Measurements from ENCODE around the gene SYNJ2.
A peak's percentile ranks its signal among the peaks of the same experiment; 100 is the strongest.

The SYNJ2 gene

GRCh38 chr6:158113802-158114201, 132.1 kb downstream of the SYNJ2 start:
- no peak for TF ChIP-seq CTCF (IDR thresholded peaks at IDR 0.05; ENCODE audit: borderline replicate concordance, extremely low read depth, low read length, poor library complexity, severe bottlenecking)
- no peak for TF ChIP-seq EZH2 (IDR thresholded peaks at IDR 0.05; ENCODE audit: borderline replicate concordance, low read depth, low read length, severe bottlenecking)
- H4K20me1 ChIP-seq (ENCODE audit: insufficient read depth, low read length): no peaks in the 10 kb centered on the region
- H3K9ac ChIP-seq (ENCODE audit: low read depth, low read length): no peak overlapping the region
- no peak overlapping the region for H3K4me3 ChIP-seq (ENCODE audit: low read depth in 1 of 2, low read length in 2 of 2)
- no peaks in the 10 kb centered on the region for H3K4me1 ChIP-seq (ENCODE audit: insufficient read depth, low read length)
- H3K27ac ChIP-seq (ENCODE audit: low read length): no peak overlapping the region
- H2AFZ ChIP-seq (ENCODE audit: low read depth, low read length): no peak overlapping the region
- H3K36me3 ChIP-seq (ENCODE audit: insufficient read depth, low read length): peaks cover 47% of the 10 kb centered on the region
- no peak overlapping the region for H3K4me2 ChIP-seq (ENCODE audit: insufficient read depth, low read length)
- no peaks in the 10 kb centered on the region for H3K9me3 ChIP-seq (ENCODE audit: insufficient read depth, low read length, severe bottlenecking)
- no peaks in the 10 kb centered on the region for H3K27me3 ChIP-seq (ENCODE audit: insufficient read depth, low read length, poor library complexity)
- H3K79me2 ChIP-seq (ENCODE audit: insufficient read depth, low read length): no peaks in the 10 kb centered on the region
- ATAC-seq (ENCODE audit: insufficient read depth, low read depth): peak; percentile 53; the same call in 2 of the 3 replicates
- DNase-seq: no peak

GRCh38 chr6:158115102-158115501, 133.4 kb downstream of the SYNJ2 start:
- no peaks in the 10 kb centered on the region for H3K27me3 ChIP-seq (ENCODE audit: insufficient read depth, low read length, poor library complexity)
- peaks cover 42% of the 10 kb centered on the region for H3K36me3 ChIP-seq (ENCODE audit: insufficient read depth, low read length)
- no peak overlapping the region for H3K27ac ChIP-seq (ENCODE audit: low read length)
- no peaks in the 10 kb centered on the region for H3K9me3 ChIP-seq (ENCODE audit: insufficient read depth, low read length, severe bottlenecking)
- no peak for TF ChIP-seq CTCF (IDR thresholded peaks at IDR 0.05; ENCODE audit: borderline replicate concordance, extremely low read depth, low read length, poor library complexity, severe bottlenecking)
- TF ChIP-seq EZH2 (IDR thresholded peaks at IDR 0.05; ENCODE audit: borderline replicate concordance, low read depth, low read length, severe bottlenecking): no peak
- H2AFZ ChIP-seq (ENCODE audit: low read depth, low read length): no peak overlapping the region
- DNase-seq (no peak), ATAC-seq (ENCODE audit: insufficient read depth, low read depth) (no peak)
- H3K79me2 ChIP-seq (ENCODE audit: insufficient read depth, low read length): no peaks in the 10 kb centered on the region
- no peak overlapping the region for H3K4me3 ChIP-seq (ENCODE audit: low read depth in 1 of 2, low read length in 2 of 2)
- H4K20me1 ChIP-seq (ENCODE audit: insufficient read depth, low read length): no peaks in the 10 kb centered on the region
- no peak overlapping the region for H3K4me2 ChIP-seq (ENCODE audit: insufficient read depth, low read length)
- no peaks in the 10 kb centered on the region for H3K4me1 ChIP-seq (ENCODE audit: insufficient read depth, low read length)
- no peak overlapping the region for H3K9ac ChIP-seq (ENCODE audit: low read depth, low read length)

GRCh38 chr6:158115508-158115907, 133.8 kb downstream of the SYNJ2 start:
- DNase-seq (no peak), ATAC-seq (ENCODE audit: insufficient read depth, low read depth) (no peak)
- Histone ChIP-seq H3K4me1 (ENCODE audit: insufficient read depth, low read length) (no peaks in the 10 kb centered on the region), H3K27ac (ENCODE audit: low read length) (no peak overlapping the region), H3K4me3 (ENCODE audit: low read depth in 1 of 2, low read length in 2 of 2) (no peak overlapping the region), H3K9ac (ENCODE audit: low read depth, low read length) (no peak overlapping the region), H4K20me1 (ENCODE audit: insufficient read depth, low read length) (no peaks in the 10 kb centered on the region), H3K4me2 (ENCODE audit: insufficient read depth, low read length) (no peak overlapping the region), H2AFZ (ENCODE audit: low read depth, low read length) (no peak overlapping the region), H3K79me2 (ENCODE audit: insufficient read depth, low read length) (no peaks in the 10 kb centered on the region), H3K27me3 (ENCODE audit: insufficient read depth, low read length, poor library complexity) (no peaks in the 10 kb centered on the region), H3K36me3 (ENCODE audit: insufficient read depth, low read length) (peaks cover 42% of the 10 kb centered on the region), H3K9me3 (ENCODE audit: insufficient read depth, low read length, severe bottlenecking) (no peaks in the 10 kb centered on the region)
- no peak for TF ChIP-seq CTCF (IDR thresholded peaks at IDR 0.05; ENCODE audit: borderline replicate concordance, extremely low read depth, low read length, poor library complexity, severe bottlenecking)
- TF ChIP-seq EZH2 (IDR thresholded peaks at IDR 0.05; ENCODE audit: borderline replicate concordance, low read depth, low read length, severe bottlenecking): no peak

GRCh38 chr6:158118886-158119285, 137.2 kb downstream of the SYNJ2 start:
- peaks cover 36% of the 10 kb centered on the region for H3K36me3 ChIP-seq (ENCODE audit: insufficient read depth, low read length)
- H3K27ac ChIP-seq (ENCODE audit: low read length): no peak overlapping the region
- no peaks in the 10 kb centered on the region for H3K79me2 ChIP-seq (ENCODE audit: insufficient read depth, low read length)
- no peak overlapping the region for H3K4me3 ChIP-seq (ENCODE audit: low read depth in 1 of 2, low read length in 2 of 2)
- no peak for DNase-seq
- H3K4me2 ChIP-seq (ENCODE audit: insufficient read depth, low read length): no peak overlapping the region
- no peaks in the 10 kb centered on the region for H3K27me3 ChIP-seq (ENCODE audit: insufficient read depth, low read length, poor library complexity)
- H3K9ac ChIP-seq (ENCODE audit: low read depth, low read length): no peak overlapping the region
- H3K9me3 ChIP-seq (ENCODE audit: insufficient read depth, low read length, severe bottlenecking): no peaks in the 10 kb centered on the region
- H3K4me1 ChIP-seq (ENCODE audit: insufficient read depth, low read length): no peaks in the 10 kb centered on the region
- no peaks in the 10 kb centered on the region for H4K20me1 ChIP-seq (ENCODE audit: insufficient read depth, low read length)
- ATAC-seq (ENCODE audit: insufficient read depth, low read depth): no peak
- no peak overlapping the region for H2AFZ ChIP-seq (ENCODE audit: low read depth, low read length)
- no peak for TF ChIP-seq CTCF (IDR thresholded peaks at IDR 0.05; ENCODE audit: borderline replicate concordance, extremely low read depth, low read length, poor library complexity, severe bottlenecking)
- no peak for TF ChIP-seq EZH2 (IDR thresholded peaks at IDR 0.05; ENCODE audit: borderline replicate concordance, low read depth, low read length, severe bottlenecking)
